ENCODE results near the gene ABHD14A. TPM values are rescaled to one million over a fixed set of nuclear protein-coding genes. Genes with fewer than 3 reads are reported as not detected.

The ABHD14A gene
- total RNA-seq, 1 donor from 2014 or later: 13.3 TPM

DNA sequence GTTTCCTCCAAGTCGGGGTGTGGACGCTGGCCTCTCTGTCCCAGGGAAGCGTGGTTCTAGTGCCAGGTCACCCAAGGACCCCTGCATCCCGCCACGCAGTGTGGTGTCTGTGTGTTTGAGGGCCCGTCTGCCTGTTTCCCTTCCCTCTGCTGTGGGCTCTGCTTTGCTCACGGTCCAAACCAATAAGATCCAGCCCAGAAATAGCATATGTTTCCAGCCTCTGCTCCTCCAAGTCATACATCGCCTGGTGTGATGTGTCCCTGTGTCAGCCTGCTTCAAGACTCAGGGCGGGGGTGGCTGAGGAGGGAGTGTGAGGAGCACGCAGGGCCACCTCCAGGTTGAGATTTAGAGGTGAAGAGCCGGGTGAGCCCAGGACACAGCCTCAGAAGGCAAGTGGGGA is 42.7 kb downstream of the ABHD14A start:
- intact Hi-C loops (cut with micrococcal nuclease): no loop called here
- H3K4me1 Mint-ChIP-seq (ENCODE audit: low read depth): no peaks in the 10 kb centered on the region
- peaks cover 3% of the 10 kb centered on the region for H3K27me3 Mint-ChIP-seq (ENCODE audit: insufficient read depth)
- no peak for DNase-seq (ENCODE audit: low spot score)
- no peaks in the 10 kb centered on the region for H3K9me3 Mint-ChIP-seq
- H3K36me3 Mint-ChIP-seq (ENCODE audit: low read depth): no peaks in the 10 kb centered on the region
- H3K27ac Mint-ChIP-seq: no peak overlapping the region
- no peak overlapping the region for H3K4me3 Mint-ChIP-seq

DNA sequence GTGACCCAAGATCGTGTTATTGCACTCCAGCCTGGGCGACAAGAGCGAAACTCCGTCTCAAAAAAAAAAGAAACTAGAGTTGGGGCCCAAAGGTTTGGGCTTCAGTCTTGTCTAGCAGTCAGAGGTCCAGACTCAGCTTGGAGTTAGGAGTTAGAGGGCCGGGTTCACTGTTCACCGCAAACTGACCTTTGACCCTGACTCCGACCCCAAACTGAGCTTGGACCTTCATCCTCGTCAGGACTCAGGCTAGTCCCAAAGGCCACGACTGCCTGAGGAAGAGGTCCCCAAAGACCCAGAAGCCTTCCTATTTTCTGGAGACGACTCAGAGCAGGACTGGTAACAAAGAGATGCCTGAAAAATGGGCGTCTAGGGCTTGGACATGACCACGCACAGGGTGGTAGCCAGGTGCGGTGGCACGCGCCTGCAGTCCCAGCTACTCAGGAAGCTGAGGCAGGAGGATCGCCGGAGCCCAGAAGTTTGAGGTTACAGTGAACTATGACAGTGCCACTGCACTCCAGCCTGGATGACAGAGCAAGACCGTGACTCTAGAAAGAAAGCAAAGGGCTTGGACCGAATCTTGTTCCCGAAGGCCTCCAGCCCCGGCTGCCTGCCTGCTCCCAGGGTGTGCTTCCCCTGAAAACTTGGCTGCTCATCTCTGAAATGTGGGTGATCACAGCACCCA is 43.6 kb downstream of the ABHD14A start:
- Mint-ChIP-seq H3K4me3 (no peak overlapping the region), H3K4me1 (ENCODE audit: low read depth) (no peaks in the 10 kb centered on the region), H3K9me3 (no peaks in the 10 kb centered on the region), H3K36me3 (ENCODE audit: low read depth) (no peaks in the 10 kb centered on the region), H3K27me3 (ENCODE audit: insufficient read depth) (peaks cover 3% of the 10 kb centered on the region), H3K27ac (no peak overlapping the region)
- no peak for DNase-seq (ENCODE audit: low spot score)
- intact Hi-C loops (cut with micrococcal nuclease): no loop called here

DNA sequence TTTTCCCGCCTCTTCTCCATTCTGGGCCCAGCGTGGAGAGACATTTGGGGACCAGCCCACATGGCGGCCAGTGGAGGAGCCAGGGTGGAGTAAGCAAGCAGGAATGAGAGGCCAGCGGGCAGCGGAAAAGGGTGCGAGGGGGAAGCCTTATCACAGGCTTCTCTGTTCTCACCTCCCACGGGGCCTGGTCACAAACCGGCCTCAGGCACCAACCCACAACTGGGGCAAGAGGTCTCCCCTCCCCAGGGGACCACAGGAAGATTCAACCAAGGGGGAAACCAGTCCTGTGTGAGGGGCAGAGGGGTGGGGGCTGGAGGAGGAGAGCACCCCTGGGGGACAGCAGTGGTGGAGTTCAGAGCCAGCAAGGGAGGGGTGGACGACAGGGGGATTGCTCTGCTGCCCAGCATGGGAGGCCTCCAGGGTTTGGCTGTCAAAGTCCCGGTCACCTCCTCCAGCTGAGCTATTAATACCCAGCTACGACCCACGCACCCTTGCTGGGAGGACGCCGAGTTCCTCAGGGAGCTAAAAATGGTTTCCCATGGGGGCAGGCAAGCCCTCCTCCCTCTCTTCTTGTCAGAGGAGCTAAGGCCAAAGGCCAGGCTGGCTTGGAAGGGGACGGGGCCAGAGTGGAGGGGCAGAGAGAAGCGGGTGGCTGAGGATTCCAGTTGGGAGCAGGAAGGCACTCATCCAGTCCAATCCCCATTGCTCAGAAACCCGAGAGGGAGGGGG is 44.7 kb downstream of the ABHD14A start:
- no peak overlapping the region for H3K27ac Mint-ChIP-seq
- no peak for DNase-seq (ENCODE audit: low spot score)
- H3K36me3 Mint-ChIP-seq (ENCODE audit: low read depth): no peaks in the 10 kb centered on the region
- intact Hi-C loops (cut with micrococcal nuclease): no loop called here
- no peak overlapping the region for H3K4me3 Mint-ChIP-seq
- no peaks in the 10 kb centered on the region for H3K4me1 Mint-ChIP-seq (ENCODE audit: low read depth)
- no peaks in the 10 kb centered on the region for H3K9me3 Mint-ChIP-seq
- peaks cover 5% of the 10 kb centered on the region for H3K27me3 Mint-ChIP-seq (ENCODE audit: insufficient read depth)

DNA sequence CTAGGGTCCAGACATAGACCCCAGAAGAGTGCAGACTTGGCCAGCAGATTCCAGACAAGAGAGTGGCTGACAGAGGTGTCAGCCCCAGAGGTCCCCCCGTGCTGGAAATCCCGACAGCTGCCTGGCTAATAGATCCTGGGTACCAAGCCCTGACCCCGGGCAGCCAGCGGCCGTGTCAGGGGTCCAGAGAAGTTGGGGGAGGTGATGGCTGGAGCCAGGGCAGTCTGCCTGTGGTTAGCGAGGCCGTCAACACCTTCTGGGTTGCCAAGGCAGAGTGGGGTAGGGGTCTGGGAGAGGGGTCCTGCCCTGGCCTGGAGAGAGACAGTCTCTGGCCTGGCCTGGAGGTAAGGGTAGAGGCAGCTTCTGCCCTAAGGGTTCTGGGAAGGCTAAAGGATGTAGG is 45.9 kb downstream of the ABHD14A start:
- Mint-ChIP-seq H3K27me3 (ENCODE audit: insufficient read depth) (peaks cover 7% of the 10 kb centered on the region), H3K36me3 (ENCODE audit: low read depth) (no peaks in the 10 kb centered on the region), H3K4me3 (no peak overlapping the region), H3K27ac (no peak overlapping the region), H3K9me3 (no peaks in the 10 kb centered on the region), H3K4me1 (ENCODE audit: low read depth) (no peaks in the 10 kb centered on the region)
- no peak for DNase-seq (ENCODE audit: low spot score)
- intact Hi-C loops (cut with micrococcal nuclease): no loop called here

DNA sequence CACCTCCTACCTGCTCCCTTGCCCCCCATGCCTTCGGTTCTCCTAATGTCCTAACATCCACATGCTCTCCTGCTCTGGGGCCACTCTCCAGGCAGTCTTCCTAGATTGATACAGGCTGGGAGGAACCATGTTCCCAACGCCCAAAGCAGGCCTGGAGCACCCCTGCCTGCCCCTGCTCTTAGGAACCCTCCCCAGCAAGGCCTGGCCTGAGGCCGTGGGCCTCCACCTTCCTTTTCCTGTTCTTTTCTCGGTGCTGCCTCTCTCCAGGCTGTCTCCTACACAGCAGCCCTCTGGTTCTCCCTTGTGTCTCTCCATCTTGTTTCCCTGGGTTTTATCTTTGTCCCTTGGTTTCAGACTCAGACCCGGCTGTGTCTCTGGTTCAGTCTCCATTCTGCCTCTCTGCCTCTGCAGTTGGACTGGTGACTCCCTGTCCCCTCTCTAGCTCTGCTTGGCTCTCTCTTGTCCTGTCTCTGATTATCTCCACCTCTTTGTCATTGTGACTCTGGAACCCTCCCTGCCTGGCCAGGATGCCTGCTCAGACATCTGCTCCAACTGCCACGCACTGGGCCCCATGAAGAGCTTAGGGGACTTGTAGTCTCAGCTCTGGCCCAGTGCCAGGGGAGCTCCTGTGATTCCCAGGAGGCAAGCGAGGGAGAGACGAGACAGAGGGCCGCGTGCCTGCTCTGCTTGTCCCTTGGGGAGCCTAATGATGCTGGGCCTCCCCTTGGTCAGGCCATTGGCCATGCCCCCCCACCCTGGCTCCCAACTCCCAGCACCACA is 46.8 kb downstream of the ABHD14A start:
- H3K27ac Mint-ChIP-seq: no peak overlapping the region

DNA sequence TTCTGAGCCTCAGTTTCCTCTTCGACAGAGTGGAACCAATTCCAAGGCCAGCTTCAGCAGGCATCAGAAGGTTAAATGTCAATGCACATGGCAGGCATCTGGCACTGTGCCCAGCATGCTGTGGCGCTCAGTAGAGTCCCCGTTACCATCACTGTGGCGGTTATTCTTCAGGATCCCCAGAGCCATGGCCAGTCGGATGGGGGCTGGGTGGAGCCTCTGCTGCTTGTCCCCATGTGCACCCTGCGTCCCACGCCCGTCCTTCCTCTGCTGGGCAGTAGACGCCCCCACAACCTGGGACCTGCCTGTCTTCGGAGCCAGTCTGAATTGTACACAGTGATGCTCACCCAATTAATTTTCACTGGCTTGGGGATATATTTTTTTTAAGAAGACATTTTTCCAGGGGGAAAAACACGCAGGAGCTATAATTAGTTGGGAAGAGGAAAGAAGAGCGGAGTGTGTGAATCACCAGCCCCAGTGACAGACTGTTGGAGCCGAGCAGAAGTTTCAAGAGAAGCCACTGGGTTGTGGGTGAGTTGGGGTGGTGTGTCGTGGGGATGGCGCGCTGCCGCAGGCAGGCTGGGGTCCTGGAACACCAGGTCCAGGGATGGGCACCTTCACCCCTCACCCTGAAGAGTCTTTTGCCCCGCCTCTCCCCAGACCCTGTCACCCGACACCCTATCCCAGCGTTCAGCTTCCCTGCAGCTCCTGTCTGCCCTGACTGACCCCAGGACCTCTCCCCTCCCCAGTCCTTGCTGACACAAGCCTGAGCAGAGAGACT is 47.6 kb downstream of the ABHD14A start:
- Mint-ChIP-seq H3K27me3 (ENCODE audit: insufficient read depth) (peaks cover 8% of the 10 kb centered on the region), H3K4me1 (ENCODE audit: low read depth) (no peaks in the 10 kb centered on the region), H3K4me3 (no peak overlapping the region), H3K36me3 (ENCODE audit: low read depth) (no peaks in the 10 kb centered on the region), H3K9me3 (no peaks in the 10 kb centered on the region), H3K27ac (no peak overlapping the region)
- DNase-seq (ENCODE audit: low spot score): no peak
- intact Hi-C loops (cut with micrococcal nuclease): no loop called here

More for the DNA sequence above, 46.8 kb downstream of the ABHD14A start:
- no peaks in the 10 kb centered on the region for H3K36me3 Mint-ChIP-seq (ENCODE audit: low read depth)
- DNase-seq (ENCODE audit: low spot score): no peak
- H3K9me3 Mint-ChIP-seq: no peaks in the 10 kb centered on the region
- intact Hi-C loops (cut with micrococcal nuclease): no loop called here
- peaks cover 9% of the 10 kb centered on the region for H3K27me3 Mint-ChIP-seq (ENCODE audit: insufficient read depth)
- H3K4me1 Mint-ChIP-seq (ENCODE audit: low read depth): no peaks in the 10 kb centered on the region
- H3K4me3 Mint-ChIP-seq: no peak overlapping the region

DNA sequence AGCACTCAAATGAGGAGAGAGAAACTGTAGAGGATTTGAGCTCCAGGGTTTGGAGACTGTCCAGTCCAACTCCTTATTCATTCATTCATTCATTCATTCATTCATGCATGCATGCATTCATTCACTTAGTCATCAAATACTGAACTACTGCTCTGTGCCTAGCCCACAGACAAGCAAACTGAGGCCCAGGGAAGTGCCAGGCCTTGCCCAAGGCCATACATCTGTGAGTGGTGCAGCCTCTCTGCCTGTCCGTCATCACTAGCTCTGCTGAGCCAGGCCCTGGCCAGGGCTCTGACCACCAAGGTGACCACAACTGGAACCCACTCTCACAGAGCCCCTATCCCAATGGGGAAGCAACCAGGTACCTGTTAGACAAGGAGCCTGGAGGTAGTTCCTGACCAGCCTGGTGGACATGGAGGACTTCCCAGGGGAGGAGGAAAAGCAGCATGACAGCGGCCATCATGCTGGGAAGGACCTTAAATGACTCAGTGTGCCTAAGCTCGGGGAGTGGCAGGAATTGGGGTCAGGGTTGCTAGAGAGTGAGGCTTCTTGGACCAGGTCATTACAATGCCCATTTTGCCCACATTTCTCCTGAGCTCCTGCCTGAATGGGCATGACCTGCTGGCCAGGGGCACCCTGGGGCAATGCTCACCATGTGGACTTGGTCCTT is 48.4 kb downstream of the ABHD14A start:
- Mint-ChIP-seq H3K4me3 (no peak overlapping the region), H3K9me3 (no peaks in the 10 kb centered on the region), H3K27ac (no peak overlapping the region), H3K36me3 (ENCODE audit: low read depth) (no peaks in the 10 kb centered on the region), H3K27me3 (ENCODE audit: insufficient read depth) (peaks cover 5% of the 10 kb centered on the region), H3K4me1 (ENCODE audit: low read depth) (no peaks in the 10 kb centered on the region)
- intact Hi-C loops (cut with micrococcal nuclease): no loop called here
- no peak for DNase-seq (ENCODE audit: low spot score)

DNA sequence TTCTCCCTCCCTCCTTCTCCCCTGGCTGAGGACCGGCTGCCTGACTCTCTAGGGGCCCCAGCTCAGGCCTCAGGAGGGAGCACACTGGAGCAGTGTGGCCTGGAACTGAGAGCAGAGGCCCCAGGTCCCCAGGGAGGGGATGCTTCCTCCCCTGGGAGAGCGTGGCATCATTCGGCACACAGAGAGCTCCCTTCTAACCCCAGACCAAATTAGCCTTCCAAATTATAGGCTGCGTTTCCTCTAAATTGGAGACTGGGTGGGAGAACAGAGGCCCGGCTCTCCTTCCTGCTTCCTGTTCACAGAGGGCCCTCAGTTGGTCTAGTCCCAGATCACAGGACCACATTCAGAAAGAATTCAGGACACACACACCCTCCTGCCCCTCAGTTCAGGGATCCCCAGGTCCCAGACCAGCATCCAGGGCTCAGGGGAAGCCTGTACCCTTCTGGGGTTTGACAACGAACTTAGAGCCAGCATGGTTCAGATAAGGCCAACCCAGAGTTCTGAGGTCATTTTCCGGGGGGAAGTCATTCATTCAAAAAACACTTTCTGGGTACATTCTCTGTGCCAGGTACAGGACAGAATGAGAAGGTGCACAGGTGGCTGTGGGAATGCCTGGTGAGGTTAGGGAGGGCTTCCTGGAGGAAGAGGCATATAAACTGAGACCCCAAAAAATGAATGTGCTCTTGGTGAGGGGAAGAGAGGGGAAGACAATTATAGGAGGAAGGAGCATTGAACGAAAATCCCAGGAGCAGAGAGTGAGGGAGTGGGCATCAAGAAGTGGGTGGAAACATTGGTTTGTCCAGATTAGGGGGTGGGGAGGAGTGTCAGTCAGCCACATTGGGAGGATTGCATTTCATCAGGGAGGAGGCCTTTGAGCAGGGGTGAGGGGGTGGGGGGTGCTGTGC is 49.2 kb downstream of the ABHD14A start:
- H3K36me3 Mint-ChIP-seq (ENCODE audit: low read depth): no peaks in the 10 kb centered on the region
- no peak overlapping the region for H3K27ac Mint-ChIP-seq
- no peak overlapping the region for H3K4me3 Mint-ChIP-seq
- H3K4me1 Mint-ChIP-seq (ENCODE audit: low read depth): no peaks in the 10 kb centered on the region
- H3K9me3 Mint-ChIP-seq: no peaks in the 10 kb centered on the region
- no peak for DNase-seq (ENCODE audit: low spot score)
- intact Hi-C loops (cut with micrococcal nuclease): no loop called here
- H3K27me3 Mint-ChIP-seq (ENCODE audit: insufficient read depth): peaks cover 5% of the 10 kb centered on the region

DNA sequence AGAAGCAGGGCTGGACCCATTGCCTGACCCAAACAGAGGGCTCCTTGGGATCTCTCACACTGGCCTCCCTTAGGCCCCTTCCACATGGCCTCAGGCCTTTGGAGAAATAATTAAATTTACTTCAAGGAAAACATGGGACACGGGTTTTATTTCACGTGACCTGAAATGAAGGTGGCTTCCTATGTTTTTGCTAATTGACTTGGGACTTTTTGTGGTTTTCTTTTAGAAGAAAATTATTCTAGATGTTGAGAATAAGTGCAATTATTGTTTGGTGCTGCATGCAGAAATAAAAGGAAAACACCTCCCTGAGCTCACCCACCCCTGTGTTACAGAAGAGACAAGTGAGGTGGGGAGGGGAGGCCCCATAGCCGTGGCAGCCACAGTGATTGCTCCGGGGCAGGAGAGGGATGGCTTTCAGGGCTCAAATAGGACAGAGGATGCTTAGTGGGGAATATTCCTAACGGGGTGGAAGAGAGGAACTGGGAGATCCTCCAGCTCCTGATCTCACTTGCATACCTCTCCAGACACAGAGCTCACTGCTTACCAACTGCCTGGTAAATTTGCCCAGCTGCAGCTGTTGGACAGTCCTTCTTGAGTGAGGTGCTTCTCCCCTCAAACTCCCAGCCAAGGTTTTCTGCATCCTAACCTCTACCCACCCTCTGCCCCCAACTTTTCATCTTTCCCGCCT is 50.0 kb downstream of the ABHD14A start:
- intact Hi-C loops (cut with micrococcal nuclease): no loop called here
- Mint-ChIP-seq H3K9me3 (no peaks in the 10 kb centered on the region), H3K4me1 (ENCODE audit: low read depth) (no peaks in the 10 kb centered on the region), H3K4me3 (no peak overlapping the region), H3K36me3 (ENCODE audit: low read depth) (no peaks in the 10 kb centered on the region), H3K27ac (no peak overlapping the region), H3K27me3 (ENCODE audit: insufficient read depth) (peaks cover 5% of the 10 kb centered on the region)
- no peak for DNase-seq (ENCODE audit: low spot score)

DNA sequence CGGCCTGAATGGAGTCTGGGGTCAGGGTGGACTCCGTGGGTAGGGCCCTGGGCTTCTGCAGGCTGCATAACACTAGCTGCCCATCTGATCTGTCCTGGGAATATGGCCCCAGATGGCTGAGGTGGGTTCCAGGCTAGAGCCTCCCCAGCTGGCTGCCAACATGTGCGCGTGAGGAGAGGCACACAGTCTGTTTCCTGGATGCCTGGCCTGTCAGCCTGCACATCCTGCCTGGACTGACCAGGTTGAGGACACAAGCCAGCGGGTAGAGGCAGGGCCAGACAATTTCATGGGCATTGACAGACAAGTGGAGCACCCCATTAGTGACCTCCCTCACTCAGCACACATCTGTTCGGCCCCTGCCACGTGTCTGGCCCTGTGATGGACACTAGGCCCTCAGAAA is 50.6 kb downstream of the ABHD14A start:
- Mint-ChIP-seq H3K4me1 (ENCODE audit: low read depth) (no peaks in the 10 kb centered on the region), H3K27ac (no peak overlapping the region), H3K9me3 (no peaks in the 10 kb centered on the region), H3K4me3 (no peak overlapping the region), H3K27me3 (ENCODE audit: insufficient read depth) (peaks cover 5% of the 10 kb centered on the region), H3K36me3 (ENCODE audit: low read depth) (no peaks in the 10 kb centered on the region)
- DNase-seq (ENCODE audit: low spot score): no peak
- intact Hi-C loops (cut with micrococcal nuclease): no loop called here

DNA sequence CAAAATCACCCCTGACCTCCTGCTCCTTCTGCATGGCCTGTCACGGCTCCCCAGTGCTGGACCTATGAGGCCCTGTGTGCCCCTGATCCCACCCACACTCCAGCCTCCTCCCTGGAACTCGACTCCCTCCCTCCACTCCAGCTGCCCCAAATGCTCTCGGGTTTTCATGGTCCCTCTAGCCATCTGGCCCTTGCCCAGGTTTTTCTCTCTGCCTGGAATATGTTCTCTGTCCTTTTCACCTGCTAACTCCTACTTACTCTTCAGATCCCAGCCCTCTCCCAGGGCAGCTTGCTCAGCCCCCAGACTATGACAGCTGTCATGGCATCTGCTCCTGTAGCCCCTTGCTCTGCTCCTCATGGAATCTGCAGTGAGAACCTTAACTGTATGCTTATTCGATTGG is 51.2 kb downstream of the ABHD14A start:
- H3K27me3 Mint-ChIP-seq (ENCODE audit: insufficient read depth): peaks cover 5% of the 10 kb centered on the region
- no peaks in the 10 kb centered on the region for H3K36me3 Mint-ChIP-seq (ENCODE audit: low read depth)
- H3K9me3 Mint-ChIP-seq: no peaks in the 10 kb centered on the region
- intact Hi-C loops (cut with micrococcal nuclease): no loop called here
- H3K4me1 Mint-ChIP-seq (ENCODE audit: low read depth): no peaks in the 10 kb centered on the region
- DNase-seq (ENCODE audit: low spot score): no peak
- H3K27ac Mint-ChIP-seq: no peak overlapping the region
- H3K4me3 Mint-ChIP-seq: no peak overlapping the region
